Inflammatory macrophage treated with lipopolysaccharide for 4 hours (primary cell): ENCODE data around the gene SIGLEC15.
A peak's percentile ranks its signal among the peaks of the same experiment; 100 is the strongest.

Experiments
- DNase-seq: peaks from one replicate; pipeline ENCODE4 v3.0.0-alpha.2; 2020

The SIGLEC15 gene

DNA sequence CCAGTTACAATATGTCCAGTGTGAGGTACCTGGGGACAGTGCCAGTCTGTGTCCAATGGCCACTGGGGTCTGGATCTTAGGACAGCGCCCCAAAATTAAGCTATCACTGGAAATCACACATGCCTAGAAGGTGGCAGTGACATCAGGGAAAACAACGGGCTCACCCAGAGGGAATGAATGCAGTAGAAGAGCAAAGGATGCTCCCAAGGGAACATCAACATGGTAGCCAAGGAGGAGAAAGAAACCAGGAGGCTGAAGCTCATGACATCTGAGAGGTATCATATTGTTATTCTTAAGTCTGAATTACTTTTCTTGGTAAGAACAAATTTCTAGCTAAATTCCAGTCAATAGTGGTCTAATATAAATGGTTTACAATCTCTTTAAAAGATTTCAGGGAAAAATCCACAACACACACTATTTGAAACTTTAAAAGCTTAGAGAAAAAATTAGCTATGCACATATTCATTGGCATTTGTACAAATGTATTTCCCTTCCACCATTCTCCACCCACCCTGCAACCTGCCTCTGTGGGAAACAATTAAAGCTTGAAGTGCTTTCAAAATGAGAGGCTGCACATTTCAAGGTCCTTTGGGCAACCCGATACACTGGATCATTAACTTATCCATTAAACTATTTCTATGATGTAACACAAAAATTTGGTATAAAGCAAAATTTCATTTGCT is 55.5 kb downstream of the SIGLEC15 start:
- no peak for DNase-seq

DNA sequence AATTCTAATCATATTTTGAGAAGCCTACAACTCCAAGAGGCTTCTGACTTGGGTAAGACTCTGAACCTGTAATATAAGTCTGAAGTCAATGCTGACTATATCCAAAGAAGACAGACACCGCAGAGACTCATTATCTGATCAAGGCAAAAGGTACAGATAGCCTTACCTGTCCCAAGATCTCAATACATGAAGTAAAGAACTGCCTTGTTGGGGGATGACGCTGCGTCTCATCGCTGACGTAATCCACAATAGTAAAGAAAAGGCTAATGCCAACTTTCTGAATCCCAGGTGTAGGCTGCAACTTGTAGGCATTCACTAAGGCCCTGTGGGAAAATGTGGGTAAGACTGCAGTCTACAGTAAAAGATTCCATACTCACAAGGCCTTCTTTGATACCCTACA is 62.1 kb downstream of the SIGLEC15 start:
- DNase-seq, result no peak

DNA sequence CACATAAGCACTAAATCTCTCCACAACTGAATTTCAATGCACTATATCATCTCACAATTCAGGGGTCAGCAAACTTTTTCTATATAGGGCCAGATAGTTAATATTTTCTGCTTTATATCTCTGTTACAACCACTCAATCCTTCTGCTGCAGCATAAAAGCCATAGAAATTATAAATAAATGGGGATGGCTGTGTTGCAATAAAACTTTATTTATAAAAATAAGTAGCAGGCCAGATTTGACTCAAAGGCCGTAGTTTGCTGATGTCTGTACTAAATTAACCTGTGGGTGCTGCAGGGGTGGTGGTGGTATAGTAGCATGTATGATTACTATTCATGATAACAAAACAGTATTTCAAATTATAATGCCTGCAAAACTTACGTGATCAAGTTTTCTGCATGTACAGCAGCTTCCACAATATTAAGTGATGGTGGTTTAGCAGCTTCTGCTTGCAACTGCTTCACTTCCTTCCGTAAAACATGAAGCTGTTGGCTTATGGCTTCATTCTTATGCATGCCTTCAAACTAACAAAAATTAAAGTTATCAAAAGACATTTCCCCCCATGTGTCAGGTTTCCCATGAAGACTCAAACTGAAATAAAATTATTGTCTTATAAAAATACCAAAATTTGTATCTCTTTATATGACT is 64.1 kb downstream of the SIGLEC15 start:
- peak; percentile 51 for DNase-seq

DNA sequence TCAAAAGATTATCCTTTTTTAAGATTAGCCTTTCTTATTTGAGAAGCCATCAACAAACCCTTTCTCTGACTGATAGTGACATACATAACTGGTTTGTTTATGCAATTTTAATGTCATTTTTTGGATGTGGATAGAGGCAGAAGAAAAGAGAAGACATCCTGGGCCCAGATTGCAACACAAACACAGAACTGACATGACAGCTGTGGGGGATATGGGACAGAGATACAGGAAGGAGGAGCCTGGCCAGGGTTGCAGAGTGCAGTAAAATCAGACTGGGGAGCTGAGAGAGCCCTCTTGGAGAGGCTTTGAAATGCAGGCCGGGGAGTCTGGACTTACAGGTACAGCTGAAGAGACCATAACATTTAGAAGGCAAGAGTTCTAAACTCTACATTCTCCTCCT is 65.1 kb downstream of the SIGLEC15 start:
- DNase-seq, result peak; percentile 81

DNA sequence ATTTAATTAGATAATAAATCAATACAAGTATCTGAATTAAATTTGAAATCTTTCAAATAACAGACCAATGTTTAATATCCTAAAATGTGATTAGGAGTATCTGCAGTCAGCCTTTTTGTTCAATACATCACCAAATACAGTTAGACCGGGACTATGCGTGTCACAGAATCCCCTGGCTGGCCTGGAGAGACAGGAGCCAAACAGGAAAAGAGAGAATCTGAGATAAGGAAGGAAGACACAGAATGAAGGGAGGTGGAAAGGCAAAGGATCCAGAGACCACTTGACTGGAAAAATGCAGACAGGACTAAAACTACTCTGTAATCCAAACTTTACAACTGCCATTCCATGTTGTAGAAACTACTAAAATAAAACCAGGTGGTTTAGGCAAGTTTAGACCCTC is 66.3 kb downstream of the SIGLEC15 start:
- DNase-seq, result no peak
